Right renal cortex interstitium (tissue), 3 donors: ENCODE measurements around the gene AGBL4. TPM values are rescaled to one million over a fixed set of nuclear protein-coding genes. Genes with fewer than 3 reads are reported as not detected.

Experiments used
- DNase-seq, 3 donors: peaks; one replicate each; pipeline ENCODE4 v3.0.0-alpha.2; 2013; ENCODE audit warnings: low read depth in 3 of 3, low spot score in 2 of 3
- polyA plus RNA-seq, 3 donors: library from polyadenylated mRNA; unstranded; fragments of 120-200 nt; gene quantifications; one replicate each; pipeline ENCODE4 v1.2.1, GENCODE V29; 2013; ENCODE audit not compliant: insufficient read length in 3 of 3

Gene AGBL4
- polyA plus RNA-seq, 3 donors = 1.1 to 1.3 (median 1.3) TPM

DNA sequence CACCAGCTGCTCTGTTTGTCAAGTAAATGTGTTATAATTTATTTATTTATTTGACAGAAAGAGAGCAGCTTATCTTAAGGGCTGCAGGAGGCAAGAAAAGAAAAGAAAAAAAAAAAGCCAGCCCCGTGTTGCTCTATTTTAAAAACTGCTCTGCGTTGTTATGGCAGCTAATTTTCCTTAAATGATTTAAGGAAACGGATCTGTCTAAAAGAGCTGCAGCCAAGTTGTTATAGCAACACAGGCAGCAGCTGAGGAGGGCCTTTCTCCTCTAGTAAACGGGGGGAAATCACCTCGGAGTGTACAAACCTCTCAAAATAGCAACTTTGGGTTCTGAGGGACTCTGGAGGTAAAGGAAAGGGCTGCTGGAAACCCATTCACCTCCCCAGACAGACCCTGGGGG lies 1396.3 kb downstream of the AGBL4 start:
- no peak for DNase-seq

GRCh38 chr1:48619539-48619938 lies 1404.2 kb downstream of the AGBL4 start:
- no peak for DNase-seq

DNA sequence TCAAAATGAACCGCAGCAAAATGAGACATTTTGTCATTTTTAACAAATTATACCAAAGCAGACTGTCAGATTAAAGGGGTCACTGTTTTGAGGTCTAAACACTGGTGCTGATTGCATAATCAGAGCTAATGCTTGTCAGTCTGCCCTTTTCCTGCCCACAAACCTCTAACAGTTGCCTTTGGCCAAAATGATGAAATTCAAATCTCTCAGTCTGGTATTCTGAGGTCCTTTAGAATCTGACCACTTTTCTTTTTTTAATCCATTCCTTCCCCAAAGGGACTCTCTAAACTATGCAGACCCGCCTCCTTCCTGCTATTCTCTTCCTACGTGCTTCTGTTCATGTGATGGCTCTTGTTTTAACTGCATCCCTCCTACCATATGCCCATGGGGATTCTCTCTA lies 1406.5 kb downstream of the AGBL4 start:
- no peak for DNase-seq

GRCh38 chr1:48616710-48617109 lies 1407.0 kb downstream of the AGBL4 start:
- no peak for DNase-seq

- DNase-seq = no peak
Observed at GRCh38 chr1:48611841-48612240, 1411.9 kb downstream of the AGBL4 start.

DNA sequence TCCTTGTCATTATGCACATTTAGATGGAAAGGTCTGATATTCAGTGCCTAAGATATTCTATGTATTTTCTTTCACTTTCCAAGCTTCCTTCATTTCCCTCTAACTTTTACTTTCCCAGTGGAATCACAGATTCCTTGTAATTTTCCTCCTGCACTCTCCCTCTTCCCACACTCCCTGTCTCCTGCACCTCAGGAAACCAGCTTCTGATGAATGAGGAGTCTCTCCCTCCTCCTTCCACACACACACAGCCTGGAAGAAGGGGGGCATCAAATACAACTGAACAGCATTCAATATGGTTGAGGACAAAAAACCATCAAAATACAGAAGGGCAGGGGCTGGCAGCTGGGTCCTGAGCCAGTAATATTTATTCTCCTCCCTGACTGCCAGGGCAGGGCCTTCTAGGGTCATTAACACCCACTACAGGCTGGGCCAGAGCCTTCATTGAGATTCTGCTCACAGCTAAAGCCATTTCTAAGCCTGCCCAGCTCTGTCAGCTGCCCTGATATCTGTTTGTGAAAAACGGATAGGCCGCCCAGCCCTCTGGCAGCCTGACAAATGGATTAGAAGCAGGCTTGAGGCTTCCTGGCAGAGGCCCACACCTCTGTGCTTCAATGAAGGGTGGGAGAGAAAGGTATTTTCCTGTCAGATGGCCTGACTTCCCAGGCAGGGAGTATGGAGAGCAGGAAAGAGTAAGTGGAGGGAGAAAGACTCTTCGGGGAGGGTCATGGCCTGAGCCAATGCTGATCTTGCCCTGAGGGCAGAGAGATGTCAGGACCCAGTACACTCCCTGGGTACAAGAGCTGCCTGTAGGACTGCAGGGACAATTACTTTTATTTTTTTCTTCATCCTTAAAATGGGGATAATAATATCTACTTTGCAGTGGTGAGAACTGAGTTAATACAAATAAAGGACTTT lies 1412.9 kb downstream of the AGBL4 start:
- DNase-seq = no peak

GRCh38 chr1:48608882-48609281 lies 1414.9 kb downstream of the AGBL4 start:
- DNase-seq = no peak

DNA sequence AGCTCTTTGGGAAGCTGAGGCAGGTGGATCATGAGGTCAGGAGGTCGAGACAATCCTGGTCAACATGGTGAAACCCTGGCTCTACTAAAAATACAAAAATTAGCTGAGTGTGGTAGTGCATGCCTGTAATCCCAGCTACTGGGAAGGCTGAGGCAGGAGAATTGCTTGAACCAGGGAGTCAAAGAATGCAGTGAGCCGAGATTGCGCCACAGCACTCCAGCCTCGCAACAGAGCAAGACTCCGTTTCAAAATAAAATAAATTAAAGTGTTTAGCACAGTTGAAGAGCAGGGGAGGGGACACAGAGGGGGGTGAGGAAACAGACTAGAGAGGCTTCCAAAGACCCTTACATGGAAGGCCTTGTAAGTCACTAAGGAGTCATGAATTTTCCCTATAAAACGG lies 1420.5 kb downstream of the AGBL4 start:
- no peak for DNase-seq

DNA sequence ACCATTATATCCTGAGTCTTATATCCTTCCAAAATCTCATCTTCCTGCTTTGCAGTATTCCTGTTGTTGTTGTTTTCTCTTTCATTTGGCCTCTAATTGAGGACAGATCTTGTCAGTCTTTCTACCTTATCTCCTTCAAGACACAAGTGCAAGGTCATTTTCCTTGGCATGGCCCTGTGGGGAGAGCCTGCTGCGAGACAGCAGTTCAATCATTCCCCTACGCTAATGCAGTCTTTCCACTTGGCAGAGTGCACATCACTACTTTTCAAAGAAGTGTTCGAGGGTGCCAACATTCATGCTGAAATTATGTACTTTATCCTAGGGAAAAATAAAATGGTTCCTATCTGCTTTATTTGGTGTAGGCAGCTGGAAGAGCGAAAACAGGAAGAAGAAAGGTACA lies 1421.4 kb downstream of the AGBL4 start:
- DNase-seq = no peak

- no peak for DNase-seq
Observed at GRCh38 chr1:48600182-48600581, 1423.6 kb downstream of the AGBL4 start.

DNA sequence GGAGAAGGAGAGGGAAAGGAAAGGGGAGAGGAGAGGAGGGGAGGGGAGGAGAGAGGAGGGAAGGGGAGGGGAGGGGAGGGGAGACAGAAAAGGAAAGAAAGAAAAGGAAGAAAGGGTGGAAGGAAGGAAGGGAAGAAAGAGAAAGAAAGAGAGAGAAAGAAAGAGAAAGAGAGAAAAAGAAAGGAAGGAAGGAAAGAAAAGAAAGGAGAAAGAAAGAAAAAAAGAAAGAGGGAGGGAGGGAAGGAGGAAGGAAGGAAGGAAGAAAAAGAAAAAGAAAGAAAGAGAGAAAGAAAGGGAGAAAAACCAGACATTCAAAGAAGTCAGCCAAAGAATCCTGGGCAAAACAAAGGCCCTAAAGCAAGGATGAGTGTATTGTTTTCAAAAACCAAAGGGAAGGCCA lies 1426.1 kb downstream of the AGBL4 start:
- DNase-seq = no peak

- no peak for DNase-seq
Observed at GRCh38 chr1:48596046-48596445, 1427.7 kb downstream of the AGBL4 start.

GRCh38 chr1:48595613-48596012 lies 1428.1 kb downstream of the AGBL4 start:
- DNase-seq = no peak

GRCh38 chr1:48592330-48592729 lies 1431.4 kb downstream of the AGBL4 start:
- no peak for DNase-seq

DNA sequence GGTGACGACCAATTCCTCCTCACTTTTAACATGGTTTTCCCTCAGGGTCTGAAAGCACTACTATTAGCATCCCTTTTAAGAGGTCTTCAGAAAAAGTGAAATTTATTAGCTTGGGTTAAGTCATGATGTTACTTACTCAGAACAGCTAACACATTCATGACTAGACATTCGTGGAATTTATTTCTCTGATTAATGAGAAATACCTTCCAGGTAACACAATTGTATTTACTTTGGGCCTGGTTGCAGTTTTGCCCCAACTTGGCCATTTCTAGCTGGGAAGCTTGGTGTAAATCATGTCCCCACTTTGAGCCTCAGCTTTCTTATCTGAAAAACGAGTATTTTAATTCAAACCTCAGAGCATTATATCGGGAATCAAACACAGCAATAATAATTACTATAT lies 1432.6 kb downstream of the AGBL4 start:
- DNase-seq = no peak

GRCh38 chr1:48588061-48588460 lies 1435.7 kb downstream of the AGBL4 start:
- DNase-seq = no peak

DNA sequence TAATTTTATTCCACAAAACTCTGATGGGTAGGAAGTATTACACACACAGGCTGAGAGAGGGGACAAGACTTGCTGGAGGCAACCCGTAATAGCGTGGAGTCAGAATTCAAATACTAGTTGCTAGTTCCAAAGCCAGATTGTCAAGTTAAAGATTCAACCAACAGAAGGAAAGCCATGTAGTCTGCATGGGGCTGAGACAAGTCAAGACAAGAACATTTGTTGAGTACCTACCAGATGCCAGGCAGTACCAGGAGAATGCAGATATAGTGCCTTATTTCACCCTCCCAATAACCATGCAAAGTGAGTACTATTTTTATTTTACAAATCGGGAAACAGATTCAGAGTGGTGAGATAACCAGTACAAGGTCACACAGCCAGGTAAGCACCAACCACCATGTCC lies 1441.3 kb downstream of the AGBL4 start:
- no peak for DNase-seq

DNA sequence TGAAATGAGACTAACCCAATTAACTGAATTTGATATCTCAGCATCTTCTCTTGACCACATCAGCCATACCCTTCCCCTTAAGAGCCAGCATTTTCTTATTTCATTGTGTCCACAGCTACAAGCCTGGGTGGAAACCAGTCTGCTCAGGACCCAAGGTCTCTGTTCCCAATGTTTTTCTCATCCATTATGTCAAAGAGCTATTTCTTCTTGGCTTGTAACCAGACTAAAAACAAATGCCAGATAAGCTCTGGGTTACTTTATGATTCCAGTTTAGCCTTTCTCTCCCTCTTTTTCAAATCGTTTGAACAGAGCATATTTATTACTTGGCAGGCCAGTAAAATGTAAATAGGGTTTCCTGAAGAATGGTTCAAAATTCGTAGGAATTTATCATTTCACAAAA lies 1442.5 kb downstream of the AGBL4 start:
- peak in 2 of 3 donors; percentile 26 to 36 for DNase-seq

DNA sequence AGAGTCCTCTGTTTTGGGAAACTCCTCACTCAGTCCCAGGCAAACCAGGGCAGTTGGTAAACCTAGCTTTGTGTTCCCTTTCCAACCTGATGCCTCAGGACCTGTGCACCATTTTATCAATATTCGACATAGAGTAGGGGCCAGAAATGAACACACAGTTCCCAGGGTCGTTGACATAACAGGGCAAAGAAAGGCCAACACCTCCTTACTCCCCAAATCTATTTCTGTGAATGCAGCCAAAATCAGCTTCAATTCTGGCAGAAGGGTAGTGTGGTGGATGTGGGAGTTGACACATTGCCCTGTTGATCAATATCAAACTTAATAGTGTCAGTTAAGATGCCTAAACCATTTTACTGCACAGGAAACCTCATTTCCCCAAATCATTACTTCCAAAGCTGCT lies 1447.2 kb downstream of the AGBL4 start:
- no peak for DNase-seq

- peak in 1 of 3 donors; percentile 45 for DNase-seq
Observed at GRCh38 chr1:48572646-48573258, 1451.0 kb downstream of the AGBL4 start.

GRCh38 chr1:48572134-48572533 lies 1451.6 kb downstream of the AGBL4 start:
- DNase-seq = no peak

GRCh38 chr1:48571303-48571987 lies 1452.3 kb downstream of the AGBL4 start:
- no peak for DNase-seq
